Left lung (tissue), 10 donors: ENCODE data around the gene PHF1. TPM values are rescaled to one million over a fixed set of nuclear protein-coding genes. Genes with fewer than 3 reads are reported as not detected.
A peak's percentile ranks its signal among the peaks of the same experiment; 100 is the strongest.

Source experiments
- ATAC-seq: fragments of 200-7000 bp; cut with Tn5 transposase; one replicate; pipeline ENCODE4 v1.9.1; 2020; ENCODE audit warnings: moderate library complexity
- DNase-seq, 4 donors: peaks; one replicate each; pipeline ENCODE4 v3.0.0-alpha.2; 2013 to 2020
- H3K27ac ChIP-seq, 2 donors: fragments of 200-600 bp; sonication (generic) in 1 of 2; one replicate each; pipeline versions ENCODE4 v1.5.0 to v1.8.0; 2020 to 2021
- H3K27me3 ChIP-seq, 2 donors: fragments of 200-600 bp; sonication (generic) in 1 of 2; one replicate each; pipeline versions ENCODE4 v1.5.0 to v1.8.0; 2020 to 2021
- H3K36me3 ChIP-seq, 2 donors: fragments of 200-600 bp; sonication (generic) in 1 of 2; one replicate each; pipeline versions ENCODE4 v1.5.0 to v1.8.0; 2020 to 2021
- H3K4me1 ChIP-seq, 2 donors: fragments of 200-600 bp; one replicate each; pipeline ENCODE4 v1.8.0; 2021
- H3K4me3 ChIP-seq, 2 donors: fragments of 200-600 bp; sonication (generic) in 1 of 2; one replicate each; pipeline versions ENCODE4 v1.5.0 to v1.8.0; 2020 to 2021; ENCODE audit warnings: mild to moderate bottlenecking in 1 of 2
- H3K9me3 ChIP-seq, 2 donors: fragments of 200-600 bp; sonication (generic) in 1 of 2; one replicate each; pipeline versions ENCODE4 v1.5.0 to v1.8.0; 2020 to 2021
- intact Hi-C, 2 donors: fragments of 100-400 bp; cut with DNase I; formaldehyde crosslinking; loops; one replicate each; pipeline versions ENCODE4 v1.11.2 to v1.14.2; 2022
- polyA plus RNA-seq, 6 donors: library from polyadenylated mRNA; unstranded; fragments of 120-200 nt; gene quantifications; one replicate each; pipeline ENCODE4 v1.2.1, GENCODE V29; 2013; ENCODE audit not compliant: insufficient read length in 6 of 6
- total RNA-seq, 2 donors: library from RNA; stranded (reverse); fragmentation: NEBNext Ultra II Directional; extraction: Animal tissue kit (Norgen Biotek cat#: 25700); gene quantifications; one replicate each; pipeline ENCODE4 v1.2.1, GENCODE V29; 2021
- TF ChIP-seq, protein P1 (sequence below), 2 donors: fragments of 200-600 bp; sonication (generic) in 1 of 2; IDR thresholded peaks; one replicate each; pipeline versions ENCODE4 v1.5.0 to v1.8.0; 2021; ENCODE audit warnings: antibody characterized with exemption in 2 of 2
- donor health status: DM: no; HTN: yes; CAD: no.
- donor health status: DM: no; HTN: no; CAD: no.

The PHF1 gene
- total and polyA plus RNA-seq, 8 donors, result 43.4 to 91.9 (median 68.4) TPM

DNA sequence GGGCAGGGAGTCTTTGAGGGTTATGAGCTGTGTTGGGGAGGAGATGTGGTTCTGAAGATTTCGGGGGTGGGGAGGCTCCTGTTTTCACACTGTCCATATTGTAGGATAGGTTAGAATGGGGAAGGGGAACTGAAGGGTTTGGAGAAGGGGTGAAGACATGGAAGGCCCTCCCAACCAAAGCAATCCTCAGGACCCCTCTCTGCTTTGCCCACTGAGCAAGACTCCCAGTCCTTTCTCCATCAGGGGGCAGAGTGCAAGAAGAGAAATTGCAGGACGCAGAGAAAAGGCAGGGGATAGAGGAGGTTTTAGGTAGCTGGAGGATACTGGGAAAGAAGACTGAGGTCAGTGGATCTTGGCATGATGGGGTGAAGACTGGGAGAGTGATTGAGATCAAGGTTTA lies 13.0 kb downstream of the PHF1 start:
- no peak overlapping the region for H3K4me3 ChIP-seq
- no peaks in the 10 kb centered on the region for H3K27me3 ChIP-seq
- H3K36me3 ChIP-seq, result no peaks in the 10 kb centered on the region
- H3K4me1 ChIP-seq, result peaks cover 11 to 45% of the 10 kb centered on the region in 2 donors
- intact Hi-C loops, result no loop called here
- H3K27ac ChIP-seq, result no peak overlapping the region
- no peaks in the 10 kb centered on the region for H3K9me3 ChIP-seq
- no peak for DNase-seq
- ATAC-seq, result no peak
- TF ChIP-seq, protein P1, sequence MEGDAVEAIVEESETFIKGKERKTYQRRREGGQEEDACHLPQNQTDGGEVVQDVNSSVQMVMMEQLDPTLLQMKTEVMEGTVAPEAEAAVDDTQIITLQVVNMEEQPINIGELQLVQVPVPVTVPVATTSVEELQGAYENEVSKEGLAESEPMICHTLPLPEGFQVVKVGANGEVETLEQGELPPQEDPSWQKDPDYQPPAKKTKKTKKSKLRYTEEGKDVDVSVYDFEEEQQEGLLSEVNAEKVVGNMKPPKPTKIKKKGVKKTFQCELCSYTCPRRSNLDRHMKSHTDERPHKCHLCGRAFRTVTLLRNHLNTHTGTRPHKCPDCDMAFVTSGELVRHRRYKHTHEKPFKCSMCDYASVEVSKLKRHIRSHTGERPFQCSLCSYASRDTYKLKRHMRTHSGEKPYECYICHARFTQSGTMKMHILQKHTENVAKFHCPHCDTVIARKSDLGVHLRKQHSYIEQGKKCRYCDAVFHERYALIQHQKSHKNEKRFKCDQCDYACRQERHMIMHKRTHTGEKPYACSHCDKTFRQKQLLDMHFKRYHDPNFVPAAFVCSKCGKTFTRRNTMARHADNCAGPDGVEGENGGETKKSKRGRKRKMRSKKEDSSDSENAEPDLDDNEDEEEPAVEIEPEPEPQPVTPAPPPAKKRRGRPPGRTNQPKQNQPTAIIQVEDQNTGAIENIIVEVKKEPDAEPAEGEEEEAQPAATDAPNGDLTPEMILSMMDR (IDR thresholded peaks at IDR 0.05), result no peak

DNA sequence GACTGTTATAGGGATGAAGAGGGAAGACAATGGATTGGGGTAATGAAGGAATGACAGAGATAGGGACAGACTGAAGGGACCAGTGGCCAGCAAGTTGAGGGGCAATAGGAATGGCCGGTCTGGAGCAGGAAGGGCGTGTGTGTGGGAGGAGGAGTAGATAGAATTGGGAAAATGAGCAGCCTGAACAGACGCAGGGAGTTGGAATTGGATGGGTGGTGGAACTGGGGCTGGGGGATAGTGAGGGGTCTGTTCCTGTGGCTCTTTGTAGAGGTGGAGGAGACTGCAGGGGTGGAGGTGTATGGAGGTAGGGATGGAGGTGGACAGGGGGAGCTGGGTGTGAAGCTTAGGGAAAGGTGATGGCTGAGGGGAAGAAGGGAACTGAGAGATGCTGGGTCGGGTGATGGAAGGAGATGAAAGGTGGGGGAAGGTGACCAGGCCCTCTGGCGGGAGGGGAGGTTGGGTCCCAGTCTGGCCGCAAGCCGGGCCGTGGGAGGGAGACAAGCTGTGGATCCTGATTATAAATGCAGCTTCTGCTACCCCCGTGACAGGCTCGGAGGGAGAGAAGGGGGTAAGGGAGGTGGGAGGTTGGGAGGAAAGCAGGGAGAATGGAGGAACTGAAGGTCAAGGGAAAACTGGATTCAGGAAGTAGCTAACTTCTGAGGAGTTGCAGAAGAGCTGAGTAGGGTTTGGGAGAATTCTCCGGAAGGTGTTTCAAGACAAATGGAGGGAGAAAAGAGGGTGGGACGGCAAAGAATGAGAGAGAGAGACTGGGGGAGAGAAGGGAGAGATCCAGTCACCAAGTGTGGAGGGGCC lies 14.2 kb downstream of the PHF1 start:
- TF ChIP-seq, protein P1 (IDR thresholded peaks at IDR 0.05), result no peak
- Histone ChIP-seq H3K4me3 (peak overlapping the region; percentile 49 to 62), H3K27me3 (no peaks in the 10 kb centered on the region), H3K9me3 (no peaks in the 10 kb centered on the region), H3K27ac (peak overlapping the region; percentile 86 to 93), H3K4me1 (peaks cover 11 to 50% of the 10 kb centered on the region in 2 donors), H3K36me3 (no peaks in the 10 kb centered on the region)
- no peak for DNase-seq
- ATAC-seq, result no peak
- intact Hi-C loops, result no loop called here

DNA sequence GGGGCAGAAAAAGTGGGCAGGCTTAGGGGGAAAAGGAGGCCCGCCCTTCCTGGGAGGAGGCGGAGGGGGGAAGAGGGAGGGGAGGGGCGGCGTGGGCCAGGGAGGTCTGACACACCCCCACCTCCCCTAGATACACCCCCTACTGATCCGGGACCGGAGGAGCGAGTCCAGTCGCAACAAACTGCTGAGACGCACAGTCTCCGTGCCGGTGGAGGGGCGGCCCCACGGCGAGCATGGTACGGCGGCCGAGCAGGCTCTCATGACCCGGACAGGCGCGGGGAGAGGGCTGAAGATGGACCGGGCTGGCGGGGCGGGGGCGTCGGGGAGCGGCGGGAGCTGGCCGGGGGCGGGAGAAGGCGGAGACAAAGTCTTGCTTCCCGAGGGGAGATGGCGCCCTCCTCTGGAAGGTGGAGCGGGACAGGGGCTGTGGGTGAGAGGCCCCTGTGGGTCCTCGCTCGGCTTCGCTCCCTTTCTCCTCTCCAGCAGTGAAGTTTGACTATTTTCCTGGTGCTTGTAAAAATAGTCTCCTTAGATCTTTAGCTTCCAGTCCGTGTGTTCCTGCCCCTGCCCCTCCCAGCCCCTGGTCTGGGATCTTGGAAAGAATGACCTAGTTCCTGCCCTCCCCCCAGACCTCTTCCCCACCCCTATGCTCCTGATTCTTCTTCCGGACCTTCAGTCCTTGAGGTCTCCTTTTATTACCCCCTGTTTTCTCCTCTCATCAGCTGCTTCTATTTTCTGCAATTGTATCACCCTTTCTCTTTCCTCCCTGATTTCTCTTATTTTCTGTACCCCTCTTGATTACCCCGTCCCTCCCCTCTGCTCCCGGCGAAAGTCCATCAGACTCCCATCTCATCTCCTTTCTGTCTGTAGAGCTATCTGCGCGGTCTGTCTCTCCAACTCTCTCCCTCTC lies 15.1 kb downstream of the PHF1 start:
- TF ChIP-seq, protein P1 (IDR thresholded peaks at IDR 0.05), result peak; percentile 43 to 47
- intact Hi-C loops, result no loop called here
- Histone ChIP-seq H3K4me3 (peak overlapping the region; percentile 49 to 62), H3K9me3 (no peaks in the 10 kb centered on the region), H3K27me3 (no peaks in the 10 kb centered on the region), H3K4me1 (peaks cover 14 to 58% of the 10 kb centered on the region in 2 donors), H3K36me3 (no peaks in the 10 kb centered on the region), H3K27ac (peak overlapping the region; percentile 86 to 93)
- DNase-seq, result peak; percentile 82 to 94 (median 91)
- ATAC-seq, result peak; percentile 84

DNA sequence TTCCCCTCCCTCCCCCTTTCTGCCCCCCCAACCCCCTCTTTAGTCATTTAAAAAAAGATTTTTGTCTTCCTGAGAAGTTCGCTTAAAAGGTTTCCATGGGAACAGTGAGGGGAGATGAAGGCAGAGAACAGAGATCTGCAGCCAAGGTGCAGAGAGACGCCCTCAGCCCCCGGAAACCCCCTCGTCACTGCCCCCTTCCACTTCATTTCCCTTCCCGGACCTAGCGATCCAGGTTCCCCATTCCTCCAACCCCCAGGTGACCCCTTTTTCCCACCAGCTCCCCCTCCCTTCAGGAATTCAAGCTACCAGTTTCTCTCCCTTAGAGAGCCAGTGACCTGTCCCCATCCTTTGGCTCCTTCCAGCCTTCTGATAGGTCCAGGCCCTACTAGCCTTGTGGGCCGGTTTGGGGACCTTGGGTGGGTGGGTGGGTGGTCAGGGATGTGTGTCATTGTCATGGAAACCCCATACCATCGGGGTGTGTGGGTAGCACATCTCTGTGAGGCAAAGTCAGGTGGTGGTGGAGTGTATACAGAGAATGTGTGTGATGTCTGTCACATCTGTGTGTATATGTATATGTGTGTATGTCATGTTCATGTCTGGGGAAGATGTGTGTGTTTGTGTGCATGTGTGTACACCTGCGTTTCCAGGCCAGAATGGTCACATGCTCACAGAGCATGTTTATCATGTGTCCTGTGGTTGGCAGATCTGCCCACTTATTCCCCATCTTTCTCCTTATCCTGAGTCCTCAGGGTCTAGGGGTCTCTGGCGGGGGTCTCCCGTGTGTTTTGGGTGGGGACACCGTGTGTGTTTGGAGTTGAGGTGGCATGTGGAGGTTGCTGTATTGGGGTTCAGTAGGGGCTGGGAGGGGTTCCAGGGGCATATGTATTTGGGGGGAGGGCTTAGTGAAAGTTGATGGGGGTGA lies 16.0 kb downstream of the PHF1 start:
- H3K27me3 ChIP-seq, result no peaks in the 10 kb centered on the region
- TF ChIP-seq, protein P1 (IDR thresholded peaks at IDR 0.05), result no peak
- ATAC-seq (no peak), DNase-seq (no peak)
- intact Hi-C loops, result no loop called here
- peaks cover 14 to 67% of the 10 kb centered on the region in 2 donors for H3K4me1 ChIP-seq
- H3K27ac ChIP-seq, result peak overlapping the region; percentile 86 to 93
- H3K9me3 ChIP-seq, result no peaks in the 10 kb centered on the region
- peak overlapping the region; percentile 49 to 62 for H3K4me3 ChIP-seq
- H3K36me3 ChIP-seq, result no peaks in the 10 kb centered on the region
